ENCODE data around the gene SLC51B.
"Not testable (repeated sequence)": the region's sequence is repeated elsewhere in the genome, so short reads cannot be mapped to it uniquely, and the experiment has no call there.

Gene SLC51B

GRCh38 chr15:65044724-65045481 lies at the start of gene SLC51B:
Gene SLC51B, plus strand, starts transcription at chr15:65045387. Its CDS starts 4,618 bp downstream, at chr15:65050005.
- DNase-seq = no peak

GRCh38 chr15:64997066-64997465 lies 48.1 kb upstream of the SLC51B start:
- no peak for DNase-seq

GRCh38 chr15:64997745-64998375 lies 47.3 kb upstream of the SLC51B start:
- DNase-seq = no peak

- DNase-seq = no peak
Observed at GRCh38 chr15:65004993-65005392, 40.2 kb upstream of the SLC51B start.

GRCh38 chr15:65006876-65007275 lies 38.3 kb upstream of the SLC51B start:
- no peak for DNase-seq

- peak; percentile 11 for DNase-seq
Observed at GRCh38 chr15:65008983-65009382, 36.2 kb upstream of the SLC51B start.

- DNase-seq = not testable (repeated sequence)
Observed at GRCh38 chr15:65011198-65011597, 34.0 kb upstream of the SLC51B start.

GRCh38 chr15:65020419-65020818 lies 24.8 kb upstream of the SLC51B start:
- no peak for DNase-seq

GRCh38 chr15:65021488-65021887 lies 23.7 kb upstream of the SLC51B start:
- no peak for DNase-seq

GRCh38 chr15:65026756-65027155 lies 18.4 kb upstream of the SLC51B start:
- no peak for DNase-seq

GRCh38 chr15:65027593-65027992 lies 17.6 kb upstream of the SLC51B start:
- no peak for DNase-seq

- no peak for DNase-seq
Observed at GRCh38 chr15:65028338-65028737, 16.8 kb upstream of the SLC51B start.

- DNase-seq = peak; percentile 86
Observed at GRCh38 chr15:65028921-65029735, 16.1 kb upstream of the SLC51B start, which contains the start of gene MTFMT. Gene MTFMT, minus strand, starts transcription at chr15:65029639. Its CDS starts 26 bp downstream, at chr15:65029613.

- no peak for DNase-seq
Observed at GRCh38 chr15:65029736-65030208, 15.4 kb upstream of the SLC51B start.

- no peak for DNase-seq
Observed at GRCh38 chr15:65032801-65033537, 12.2 kb upstream of the SLC51B start.

- peak; percentile 34 for DNase-seq
Observed at GRCh38 chr15:65033659-65034269, 11.4 kb upstream of the SLC51B start.

- no peak for DNase-seq
Observed at GRCh38 chr15:65034719-65035118, 10.5 kb upstream of the SLC51B start.

- DNase-seq = no peak
Observed at GRCh38 chr15:65037309-65037708, 7.9 kb upstream of the SLC51B start.

GRCh38 chr15:65038428-65038827 lies 6.8 kb upstream of the SLC51B start:
- DNase-seq = no peak

GRCh38 chr15:65038836-65039235 lies 6.4 kb upstream of the SLC51B start:
- no peak for DNase-seq

GRCh38 chr15:65040461-65040860 lies 4.7 kb upstream of the SLC51B start:
- DNase-seq = no peak

GRCh38 chr15:65041787-65042186 lies 3.4 kb upstream of the SLC51B start:
- DNase-seq = no peak

Data from NCI-H1105 treated with DMSO at 0.1 percent for 48 hours (cell line).